NB4 (cell line): ENCODE data around the gene CD300LD.

Experiments used
- DNase-seq: peaks from one replicate; pipeline ENCODE4 v3.0.0; 2010; ENCODE audit warnings: low read depth
- H3K4me3 ChIP-seq: one replicate; pipeline ENCODE4 v1.5.1; 2011; ENCODE audit warnings: mild to moderate bottlenecking, low read depth, low read length, moderate library complexity
- CTCF ChIP-seq: IDR thresholded peaks from one replicate; pipeline ENCODE4 v1.5.1; 2012; ENCODE audit warnings: low read depth, low read length
- MAX ChIP-seq: IDR thresholded peaks from 2 replicates; pipeline ENCODE4 v1.6.1; 2011; ENCODE audit warnings: low read depth, low read length
- MYC ChIP-seq: IDR thresholded peaks from 2 replicates; pipeline ENCODE4 v1.6.1; 2011; ENCODE audit warnings: low read depth, low read length
- POLR2A ChIP-seq: IDR thresholded peaks from 2 replicates; pipeline ENCODE4 v1.6.1; 2011; ENCODE audit warnings: mild to moderate bottlenecking; ENCODE audit not compliant: insufficient read length; ENCODE audit errors: extremely low read depth

The CD300LD gene

DNA sequence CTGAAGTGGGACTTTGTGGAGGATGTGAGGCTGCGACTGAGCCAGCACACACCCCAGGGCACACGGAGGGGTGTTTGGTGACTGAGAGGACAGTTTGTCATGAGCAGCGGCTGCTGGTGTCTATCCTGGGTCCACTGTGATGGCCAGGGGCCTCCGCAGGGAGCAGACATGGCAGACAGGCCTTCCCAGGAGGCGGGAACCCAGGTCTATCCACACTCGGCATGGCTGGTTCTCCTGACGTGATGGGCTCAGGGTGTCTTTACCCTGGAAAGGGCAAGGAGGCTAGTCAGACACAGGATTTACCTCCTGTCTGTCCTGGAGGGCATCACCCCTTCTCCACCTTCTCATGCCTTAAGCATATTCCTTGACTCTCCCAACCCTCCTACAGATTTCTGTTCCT is 45.5 kb downstream of the CD300LD start:
- H3K4me3 ChIP-seq, result no peak overlapping the region
- TF ChIP-seq MAX (no peak), MYC (no peak), CTCF (no peak), POLR2A (no peak)

GRCh38 chr17:74545843-74546230 is 46.2 kb downstream of the CD300LD start, which contains the start of gene CD300C:
CD300C (minus strand) TSS chr17:74546115; CDS start chr17:74545782, 333 bp downstream.
- peak; percentile 91 for DNase-seq
- TF ChIP-seq MAX (peak; percentile 71), POLR2A (no peak)
- H3K4me3 ChIP-seq, result peak within 1 kb of the TSS; percentile 21

More for the DNA sequence above, 45.5 kb downstream of the CD300LD start:
- DNase-seq, result no peak

DNA sequence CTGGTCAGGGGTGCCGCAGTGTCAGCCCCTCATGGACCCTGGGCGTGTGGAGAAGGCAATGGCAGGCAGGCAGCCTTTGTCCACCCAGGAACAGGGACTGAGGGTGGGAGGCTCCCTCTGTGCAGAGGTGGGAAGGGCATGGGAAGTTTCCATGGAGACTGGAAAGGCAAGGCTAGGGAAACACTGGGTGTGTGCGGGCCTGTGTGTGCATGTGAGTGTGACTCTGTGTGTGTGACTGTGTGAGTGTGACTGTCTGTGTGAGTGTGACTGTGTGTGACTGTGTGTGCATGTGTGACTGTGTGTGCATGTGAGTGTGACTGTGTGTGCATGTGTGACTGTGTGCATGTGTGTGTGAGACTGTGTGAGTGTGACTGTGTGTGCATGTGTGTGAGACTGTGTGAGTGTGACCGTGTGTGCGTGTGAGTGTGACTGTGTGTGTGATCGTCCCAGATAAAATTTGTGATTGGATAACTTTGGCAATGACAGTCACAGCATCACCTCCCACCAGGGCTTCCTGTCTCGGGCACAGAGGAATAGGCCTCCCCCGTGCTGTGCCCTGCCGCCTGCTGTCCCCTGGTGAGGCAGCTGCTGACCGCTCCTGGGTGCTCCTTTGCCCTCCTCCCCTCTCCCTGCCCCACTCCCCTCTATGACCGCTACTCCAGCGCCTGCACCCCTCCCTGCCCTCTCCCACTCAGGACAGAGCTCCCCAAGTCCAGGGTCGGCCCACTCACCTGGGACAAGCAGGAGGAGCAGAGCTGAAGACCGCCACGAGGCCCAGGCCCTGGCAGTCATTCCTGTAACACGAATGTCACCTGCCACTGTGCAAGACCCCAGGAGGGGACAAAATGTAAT is 46.9 kb downstream of the CD300LD start:
- peak overlapping the region; percentile 21 for H3K4me3 ChIP-seq
- DNase-seq, result peak; percentile 22
- TF ChIP-seq MYC (no peak), CTCF (no peak)

GRCh38 chr17:74543891-74544760 is 48.0 kb downstream of the CD300LD start:
- H3K4me3 ChIP-seq, result no peak overlapping the region
- TF ChIP-seq MYC, result no peak
- no peak for TF ChIP-seq MAX
- no peak for TF ChIP-seq POLR2A
- no peak for TF ChIP-seq CTCF
- no peak for DNase-seq

DNA sequence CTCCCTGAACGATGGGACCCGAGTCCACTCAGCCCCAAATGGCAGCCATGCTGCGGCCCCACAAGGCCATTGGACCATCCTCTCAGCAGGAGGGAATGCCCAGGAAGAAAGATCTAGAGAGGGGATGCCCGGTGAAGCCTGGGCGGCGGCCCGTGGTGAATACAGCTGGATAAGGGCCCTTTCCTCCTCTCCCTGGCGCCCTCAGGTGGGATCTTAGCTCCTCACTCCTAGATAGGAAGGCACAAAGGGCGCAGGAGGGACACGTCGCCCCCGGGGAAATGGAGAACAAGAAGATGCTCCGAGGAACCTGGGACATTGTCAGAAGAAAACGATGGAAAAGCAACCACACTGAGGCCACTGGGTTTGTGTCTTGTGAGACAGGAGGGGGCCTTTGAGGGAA is 48.7 kb downstream of the CD300LD start:
- no peak for TF ChIP-seq POLR2A
- no peak for TF ChIP-seq MAX
- TF ChIP-seq CTCF, result no peak
- no peak for TF ChIP-seq MYC

DNA sequence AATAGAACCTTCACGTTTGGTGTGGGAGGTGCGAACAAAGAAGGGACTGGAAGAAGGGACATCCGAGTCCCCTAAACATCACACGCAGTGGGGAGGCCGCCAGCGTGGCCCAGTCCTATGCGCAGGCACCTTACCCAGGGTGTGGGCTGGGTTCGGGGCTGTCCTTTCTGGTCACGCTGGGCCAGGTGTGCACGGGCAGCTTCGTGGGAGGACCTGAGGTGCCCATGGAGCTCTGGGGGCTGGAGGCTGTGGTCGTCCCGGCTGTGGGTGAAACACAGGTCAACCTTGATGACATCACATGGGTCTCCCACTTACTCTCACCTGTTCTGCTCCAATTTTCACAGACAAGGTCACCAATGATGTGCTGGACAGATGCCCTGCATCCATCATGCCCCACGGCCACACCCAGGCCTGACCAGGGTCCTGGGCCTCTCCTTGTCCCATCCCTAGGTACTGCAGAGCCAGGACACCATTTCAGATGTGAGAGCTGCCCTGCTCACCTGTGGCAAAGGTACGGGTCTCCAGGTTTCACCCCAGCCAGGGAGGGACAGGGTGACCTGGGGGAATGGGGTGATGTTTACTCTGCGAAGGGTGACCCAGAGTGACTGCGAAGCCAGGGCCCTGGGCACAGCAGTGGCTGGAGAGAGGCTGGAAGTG is 49.2 kb downstream of the CD300LD start:
- DNase-seq, result no peak
- TF ChIP-seq MYC, result no peak
- no peak for TF ChIP-seq MAX
- TF ChIP-seq POLR2A, result no peak
- no peak for TF ChIP-seq CTCF
- no peak overlapping the region for H3K4me3 ChIP-seq

More for the DNA sequence above, 48.7 kb downstream of the CD300LD start:
- no peak overlapping the region for H3K4me3 ChIP-seq
- no peak for DNase-seq
